ENCODE data around the gene FCAMR. TPM values are rescaled to one million over a fixed set of nuclear protein-coding genes. Genes with fewer than 3 reads are reported as not detected.

Gene FCAMR
- total and polyA plus RNA-seq, 3 experiments from 2014 or later = not detected

- H3K4me3 Mint-ChIP-seq = no peak overlapping the region
- no peak for DNase-seq
- CTCF ChIA-PET = interaction anchor here (0.9 to 1.1 kb wide), 3 partner anchors 9 to 42 kb away, joined by 3 read pairs; partner anchors contain the start of gene FCAMR
Observed at GRCh38 chr1:206954459-206955342, 15.6 kb downstream of the FCAMR start.

GRCh38 chr1:206953626-206954025 is 16.6 kb downstream of the FCAMR start:
- ChIA-PET POLR2A (no interaction called here), CTCF (interaction anchor here (0.9 kb wide), 2 partner anchors 8 to 41 kb away, joined by 3 read pairs; no protein-coding TSS in a partner anchor)
- no peak overlapping the region for H3K27ac ChIP-seq (ENCODE audit: low read depth, low read length)
- H3K4me3 Mint-ChIP-seq = no peak overlapping the region
- H3K4me1 Mint-ChIP-seq = no peaks in the 10 kb centered on the region
- no peak overlapping the region for H3K27ac Mint-ChIP-seq
- DNase-seq = no peak
- H3K9me3 Mint-ChIP-seq = peaks cover 0 to 2% (median 0%) of the 10 kb centered on the region in 5 donors
- H3K36me3 ChIP-seq (ENCODE audit: insufficient read depth, low read length) = no peaks in the 10 kb centered on the region
- H3K36me3 Mint-ChIP-seq = peaks cover 0 to 1% (median 0%) of the 10 kb centered on the region in 3 donors
- H3K4me3 ChIP-seq (ENCODE audit: low read length) = no peak overlapping the region
- no peaks in the 10 kb centered on the region for H3K27me3 ChIP-seq (ENCODE audit: insufficient read depth, low read length, poor library complexity, severe bottlenecking)
- H3K27me3 Mint-ChIP-seq = peaks cover 0 to 1% of the 10 kb centered on the region in 2 donors
- H3K4me1 ChIP-seq (ENCODE audit: insufficient read depth, low read length) = no peaks in the 10 kb centered on the region
- H3K9me3 ChIP-seq (ENCODE audit: low read length) = no peaks in the 10 kb centered on the region

More at GRCh38 chr1:206954459-206955342, 15.6 kb downstream of the FCAMR start:
- POLR2A ChIA-PET = no interaction called here
- H3K27ac Mint-ChIP-seq = peak overlapping the region in 2 of 8 donors; percentile 1 to 4
- Histone ChIP-seq H3K4me1 (ENCODE audit: insufficient read depth, low read length) (no peaks in the 10 kb centered on the region), H3K27me3 (ENCODE audit: insufficient read depth, low read length, poor library complexity, severe bottlenecking) (no peaks in the 10 kb centered on the region), H3K9me3 (ENCODE audit: low read length) (no peaks in the 10 kb centered on the region), H3K27ac (ENCODE audit: low read depth, low read length) (no peak overlapping the region), H3K4me3 (ENCODE audit: low read length) (no peak overlapping the region), H3K36me3 (ENCODE audit: insufficient read depth, low read length) (no peaks in the 10 kb centered on the region)
- H3K27me3 Mint-ChIP-seq = no peaks in the 10 kb centered on the region
- peaks cover 0 to 1% (median 0%) of the 10 kb centered on the region in 3 donors for H3K36me3 Mint-ChIP-seq
- H3K9me3 Mint-ChIP-seq = peaks cover 0 to 2% (median 0%) of the 10 kb centered on the region in 5 donors
- H3K4me1 Mint-ChIP-seq = no peaks in the 10 kb centered on the region

GRCh38 chr1:206953126-206953525 is 17.1 kb downstream of the FCAMR start:
- Mint-ChIP-seq H3K27ac (no peak overlapping the region), H3K36me3 (peaks cover 0 to 1% (median 0%) of the 10 kb centered on the region in 3 donors), H3K4me1 (no peaks in the 10 kb centered on the region), H3K27me3 (peaks cover 0 to 1% of the 10 kb centered on the region in 2 donors), H3K4me3 (no peak overlapping the region), H3K9me3 (peaks cover 0 to 2% (median 0%) of the 10 kb centered on the region in 5 donors)
- no peak overlapping the region for H3K27ac ChIP-seq (ENCODE audit: low read depth, low read length)
- no peaks in the 10 kb centered on the region for H3K4me1 ChIP-seq (ENCODE audit: insufficient read depth, low read length)
- no peak for DNase-seq
- no peaks in the 10 kb centered on the region for H3K36me3 ChIP-seq (ENCODE audit: insufficient read depth, low read length)
- no peak overlapping the region for H3K4me3 ChIP-seq (ENCODE audit: low read length)
- H3K27me3 ChIP-seq (ENCODE audit: insufficient read depth, low read length, poor library complexity, severe bottlenecking) = no peaks in the 10 kb centered on the region
- H3K9me3 ChIP-seq (ENCODE audit: low read length) = no peaks in the 10 kb centered on the region
- ChIA-PET POLR2A (no interaction called here), CTCF (no interaction called here)

GRCh38 chr1:206952171-206952570 is 18.1 kb downstream of the FCAMR start:
- Histone ChIP-seq H3K4me3 (ENCODE audit: low read length) (no peak overlapping the region), H3K27ac (ENCODE audit: low read depth, low read length) (no peak overlapping the region), H3K9me3 (ENCODE audit: low read length) (no peaks in the 10 kb centered on the region), H3K36me3 (ENCODE audit: insufficient read depth, low read length) (no peaks in the 10 kb centered on the region), H3K27me3 (ENCODE audit: insufficient read depth, low read length, poor library complexity, severe bottlenecking) (no peaks in the 10 kb centered on the region), H3K4me1 (ENCODE audit: insufficient read depth, low read length) (no peaks in the 10 kb centered on the region)
- Mint-ChIP-seq H3K27ac (peak overlapping the region in 1 of 8 donors; percentile 14), H3K4me3 (no peak overlapping the region), H3K4me1 (peaks cover 0 to 3% (median 3%) of the 10 kb centered on the region in 3 donors), H3K27me3 (peaks cover 0 to 2% of the 10 kb centered on the region in 2 donors), H3K36me3 (peaks cover 0 to 1% (median 0%) of the 10 kb centered on the region in 3 donors), H3K9me3 (peaks cover 0 to 2% (median 0%) of the 10 kb centered on the region in 5 donors)
- ChIA-PET CTCF (interaction anchor here (1.3 to 1.7 kb wide), 2 partner anchors 30 to 40 kb away, joined by 3 to 6 read pairs; no protein-coding TSS in a partner anchor), POLR2A (no interaction called here)
- no peak for DNase-seq

GRCh38 chr1:206951318-206952100 is 18.8 kb downstream of the FCAMR start:
- Mint-ChIP-seq H3K27me3 (peaks cover 0 to 3% of the 10 kb centered on the region in 2 donors), H3K4me1 (peaks cover 0 to 6% (median 5%) of the 10 kb centered on the region in 3 donors), H3K36me3 (peaks cover 0 to 1% (median 0%) of the 10 kb centered on the region in 3 donors), H3K4me3 (no peak overlapping the region), H3K9me3 (peaks cover 0 to 2% (median 0%) of the 10 kb centered on the region in 5 donors), H3K27ac (peak overlapping the region in 1 of 8 donors; percentile 1)
- POLR2A ChIA-PET = no interaction called here
- Histone ChIP-seq H3K36me3 (ENCODE audit: insufficient read depth, low read length) (no peaks in the 10 kb centered on the region), H3K27me3 (ENCODE audit: insufficient read depth, low read length, poor library complexity, severe bottlenecking) (no peaks in the 10 kb centered on the region), H3K4me1 (ENCODE audit: insufficient read depth, low read length) (no peaks in the 10 kb centered on the region), H3K4me3 (ENCODE audit: low read length) (no peak overlapping the region), H3K27ac (ENCODE audit: low read depth, low read length) (no peak overlapping the region), H3K9me3 (ENCODE audit: low read length) (no peaks in the 10 kb centered on the region)
- no peak for DNase-seq
- CTCF ChIA-PET = interaction anchor here (1.3 to 1.7 kb wide), 2 partner anchors 31 to 39 kb away, joined by 3 to 6 read pairs; no protein-coding TSS in a partner anchor

GRCh38 chr1:206949641-206950040 is 20.6 kb downstream of the FCAMR start:
- Mint-ChIP-seq H3K27ac (peak overlapping the region in 1 of 8 donors; percentile 81), H3K4me3 (no peak overlapping the region), H3K9me3 (peaks cover 0 to 2% (median 0%) of the 10 kb centered on the region in 5 donors), H3K4me1 (peaks cover 5 to 16% (median 13%) of the 10 kb centered on the region in 3 donors), H3K27me3 (peaks cover 1 to 5% of the 10 kb centered on the region in 2 donors), H3K36me3 (peaks cover 0 to 1% (median 0%) of the 10 kb centered on the region in 3 donors)
- DNase-seq = no peak
- H3K27me3 ChIP-seq (ENCODE audit: insufficient read depth, low read length, poor library complexity, severe bottlenecking) = no peaks in the 10 kb centered on the region
- H3K4me1 ChIP-seq (ENCODE audit: insufficient read depth, low read length) = peaks cover under 1% of the 10 kb centered on the region
- CTCF ChIA-PET = no interaction called here
- H3K27ac ChIP-seq (ENCODE audit: low read depth, low read length) = no peak overlapping the region
- no peak overlapping the region for H3K4me3 ChIP-seq (ENCODE audit: low read length)
- no peaks in the 10 kb centered on the region for H3K9me3 ChIP-seq (ENCODE audit: low read length)
- H3K36me3 ChIP-seq (ENCODE audit: insufficient read depth, low read length) = no peaks in the 10 kb centered on the region
- POLR2A ChIA-PET = no interaction called here

- H3K27me3 Mint-ChIP-seq = peaks cover 4 to 5% of the 10 kb centered on the region in 2 donors
- ChIA-PET POLR2A (no interaction called here), CTCF (no interaction called here)
- H3K27ac Mint-ChIP-seq = peak overlapping the region in 2 of 8 donors; percentile 21 to 81
- no peak overlapping the region for H3K4me3 Mint-ChIP-seq
- Histone ChIP-seq H3K27ac (ENCODE audit: low read depth, low read length) (no peak overlapping the region), H3K4me3 (ENCODE audit: low read length) (no peak overlapping the region), H3K4me1 (ENCODE audit: insufficient read depth, low read length) (peaks cover 4% of the 10 kb centered on the region), H3K27me3 (ENCODE audit: insufficient read depth, low read length, poor library complexity, severe bottlenecking) (no peaks in the 10 kb centered on the region), H3K9me3 (ENCODE audit: low read length) (no peaks in the 10 kb centered on the region), H3K36me3 (ENCODE audit: insufficient read depth, low read length) (no peaks in the 10 kb centered on the region)
- H3K36me3 Mint-ChIP-seq = peaks cover 0 to 1% (median 0%) of the 10 kb centered on the region in 3 donors
- H3K4me1 Mint-ChIP-seq = peaks cover 8 to 18% (median 16%) of the 10 kb centered on the region in 3 donors
- H3K9me3 Mint-ChIP-seq = peaks cover 0 to 2% (median 0%) of the 10 kb centered on the region in 5 donors
- DNase-seq = no peak
Observed at GRCh38 chr1:206949208-206949607, 21.1 kb downstream of the FCAMR start.

Data from CD8-positive, alpha-beta memory T cell (primary cell).